GM12878 (cell line): Measurements from ENCODE around the gene ULK4. TPM values are rescaled to one million over a fixed set of nuclear protein-coding genes. Genes with fewer than 3 reads are reported as not detected.

ENCODE experiments used
- ATF2 ChIP-seq: IDR thresholded peaks from 2 replicates; pipeline ENCODE4 v1.6.1; 2012; ENCODE audit warnings: low read length, inconsistent platforms
- ATF3 ChIP-seq: IDR thresholded peaks from 2 replicates; pipeline ENCODE4 v1.6.1; 2011; ENCODE audit warnings: low read depth, mild to moderate bottlenecking, low read length, moderate library complexity, borderline replicate concordance; ENCODE audit errors: extremely low read depth
- CREB1 ChIP-seq: IDR thresholded peaks from 2 replicates; pipeline ENCODE4 v1.6.1; 2012; ENCODE audit warnings: low read depth, mild to moderate bottlenecking, inconsistent platforms
- FOXK2 ChIP-seq: fragments of 450-650 bp; IDR thresholded peaks from 2 replicates; pipeline ENCODE4 v1.6.1; 2017; ENCODE audit warnings: mild to moderate bottlenecking, moderate library complexity
- FOXM1 ChIP-seq: IDR thresholded peaks from 2 replicates; pipeline ENCODE4 v1.6.1; 2012; ENCODE audit warnings: low read depth, mild to moderate bottlenecking, inconsistent platforms, low read length, moderate library complexity
- KDM1A ChIP-seq: fragments of 200-600 bp; sonication (generic); IDR thresholded peaks from 2 replicates; pipeline ENCODE4 v1.6.1; 2016; ENCODE audit warnings: borderline replicate concordance
- NFYB ChIP-seq: IDR thresholded peaks from 2 replicates; pipeline ENCODE4 v1.6.1; 2011; ENCODE audit warnings: low read depth, mild to moderate bottlenecking, low read length, improper control_type of control experiment, moderate library complexity; ENCODE audit not compliant: insufficient read depth
- PKNOX1 ChIP-seq: fragments of 450-650 bp; IDR thresholded peaks from 2 replicates; pipeline ENCODE4 v1.6.1; 2016; ENCODE audit warnings: mild to moderate bottlenecking
- POU2F2 ChIP-seq: IDR thresholded peaks from 3 replicates; pipeline ENCODE4 v1.6.1; 2011; ENCODE audit warnings: low read depth, mild to moderate bottlenecking, low read length, borderline replicate concordance
- STAT3 ChIP-seq: IDR thresholded peaks from 2 replicates; pipeline ENCODE4 v1.6.1; 2011; ENCODE audit warnings: low read depth, low read length, improper control_type of control experiment
- TBL1XR1 ChIP-seq: IDR thresholded peaks from 2 replicates; pipeline ENCODE4 v1.6.1; 2012; ENCODE audit warnings: low read depth, low read length, improper control_type of control experiment
- TCF12 ChIP-seq: IDR thresholded peaks from 2 replicates; pipeline ENCODE4 v1.6.1; 2011; ENCODE audit warnings: low read depth, mild to moderate bottlenecking, low read length
- YY1 ChIP-seq: IDR thresholded peaks from 2 replicates; pipeline ENCODE4 v1.6.1; 2011; ENCODE audit warnings: low read depth, mild to moderate bottlenecking, low read length
- ZBTB33 ChIP-seq: fragments of 450-650 bp; IDR thresholded peaks from 2 replicates; pipeline ENCODE4 v1.6.1; 2017; ENCODE audit warnings: mild to moderate bottlenecking
- polyA plus RNA-seq, 11 experiments: library from polyadenylated mRNA; depleted of rRNA in 4 of 11; unstranded in 6 of 11; stranded (reverse) in 5 of 11; fragments of >200 nt; fragmentation: Nextera tagmentation in 4 of 11; fragmentation: Illumina TruSeq in 1 of 11; extraction: Ambion mirVana in 4 of 11; extraction: Trizol in 1 of 11; gene quantifications; 1 replicate in 1 of 11; 2 replicates in 10 of 11; pipeline versions ENCODE4 v1.2.1 to v1.2.3, GENCODE V29; 2011 to 2016; ENCODE audit warnings: inconsistent platforms in 2 of 11, missing spikeins in 2 of 11, low read depth in 1 of 11
- total RNA-seq, 4 experiments: library from RNA; depleted of rRNA in 3 of 4; stranded (reverse); fragments of >200 nt in 3 of 4; fragmentation: Illumina TruSeq in 1 of 4; extraction: Trizol in 1 of 4; gene quantifications; 2 replicates each; pipeline versions ENCODE4 v1.2.1 to v1.2.3, GENCODE V29; 2013 to 2021

Gene ULK4
- total and polyA plus RNA-seq, 10 of the 15 experiments (the other 5 are each of a cell fraction or from before 2014, with no cell fraction given), result 3.5 to 7.6 (median 6.3) TPM

- TF ChIP-seq FOXM1, result 0 out of 2 replicates have a peak, but pooled peaks have one; percentile 69
- TF ChIP-seq CREB1, result peak; percentile 96
- peak; percentile 61; the same call in 1 of the 2 replicates for TF ChIP-seq STAT3
- 0 out of 2 replicates have a peak, but pooled peaks have one; percentile 28 for TF ChIP-seq ZBTB33
- TF ChIP-seq YY1, result peak; percentile 45; the same call in 1 of the 2 replicates
- TF ChIP-seq FOXK2, result peak; percentile 98
- no peak for TF ChIP-seq ATF2
- TF ChIP-seq TBL1XR1, result no peak; the same call in 1 of the 2 replicates
- TF ChIP-seq NFYB, result peak; percentile 95
- TF ChIP-seq POU2F2, result peak; percentile 10; the same call in 1 of the 3 replicates
- TF ChIP-seq ATF3, result no peak
- TF ChIP-seq TCF12, result no peak
- TF ChIP-seq KDM1A, result no peak
- no peak for TF ChIP-seq PKNOX1
Observed at GRCh38 chr3:41961751-41962679, at the start of gene ULK4 (continued).
